ENCODE data around the gene GNG3.
"Not testable (repeated sequence)": the region's sequence is repeated elsewhere in the genome, so short reads cannot be mapped to it uniquely, and the experiment has no call there.

The GNG3 gene

DNA sequence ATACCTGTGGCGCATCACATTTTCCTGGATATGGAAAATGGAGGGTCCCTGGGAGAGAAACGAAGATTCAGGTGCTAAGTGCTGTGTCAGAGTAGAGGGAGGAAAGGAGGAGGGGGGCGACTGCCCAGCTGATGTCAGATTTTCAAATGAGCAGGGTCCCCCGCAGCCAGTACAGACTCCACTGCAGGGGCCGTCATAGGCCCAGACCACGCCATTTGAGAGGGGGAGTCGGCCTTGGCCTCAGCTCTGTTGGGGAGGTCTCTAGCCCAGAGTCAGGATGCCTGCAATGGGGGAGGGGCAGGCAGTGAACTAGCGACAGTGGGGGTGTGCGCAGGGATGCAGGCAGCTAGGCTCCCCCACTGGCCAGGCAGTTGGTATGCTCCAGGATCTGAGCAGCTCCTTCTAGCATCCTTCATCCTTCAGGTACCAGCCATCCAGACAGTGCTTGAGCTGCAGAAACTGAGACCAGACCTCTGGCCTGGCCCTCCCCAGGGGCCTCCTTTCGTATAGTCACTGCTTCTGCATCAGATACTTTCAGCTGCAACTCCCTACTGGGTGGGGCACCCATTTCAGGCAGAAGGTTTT lies at the start of gene GNG3, which contains the start of gene BSCL2:
Gene GNG3, plus strand, starts transcription at position 400 of the 585 bp plus-strand sequence. CDS start 620 bp downstream, outside the sequence.
Gene BSCL2, minus strand, starts transcription at position 148 of the 585 bp plus-strand sequence. CDS start 229 bp downstream, outside the sequence.
- in situ Hi-C loops (cut with MboI; ENCODE audit: low sequenced_read_pairs): no loop called here

GRCh38 chr11:62664405-62665074 lies 42.9 kb upstream of the GNG3 start:
- in situ Hi-C loops (cut with MboI; ENCODE audit: low sequenced_read_pairs): no loop called here

DNA sequence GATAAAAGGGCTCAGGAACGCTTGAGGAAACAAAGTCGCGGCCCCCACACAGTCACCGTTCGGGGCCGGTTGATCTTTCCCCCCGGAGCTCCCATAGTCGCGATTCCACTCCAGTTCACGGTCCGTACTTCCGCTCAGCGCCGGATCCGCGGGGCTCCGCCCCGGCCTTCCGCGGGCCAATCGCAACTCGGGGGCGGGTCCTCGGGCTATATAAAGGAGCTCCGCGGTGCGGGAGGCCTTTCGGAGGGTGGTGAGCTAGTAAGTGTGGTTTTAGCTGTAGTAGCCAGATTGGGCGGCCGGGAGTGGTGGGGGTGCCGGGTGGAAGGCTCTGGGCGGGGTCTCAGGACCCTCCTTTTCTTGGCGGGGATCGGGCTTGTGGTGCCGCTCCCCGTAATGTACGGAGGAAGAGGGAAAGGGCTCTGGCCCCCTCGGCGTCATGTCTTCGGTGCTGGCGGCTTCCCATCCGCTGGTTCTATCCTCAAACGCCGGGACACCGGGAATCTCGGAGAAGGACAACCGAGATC lies 42.3 kb upstream of the GNG3 start, which contains the start of the genes C11orf98 and CSKMT:
Gene C11orf98, minus strand, starts transcription at position 136 of the 524 bp plus-strand sequence. Its CDS starts 41 bp downstream, at position 95.
Gene CSKMT, plus strand, starts transcription at position 238 of the 524 bp plus-strand sequence. CDS start 568 bp downstream, outside the sequence.
- in situ Hi-C loops (cut with MboI; ENCODE audit: low sequenced_read_pairs): no loop called here

- in situ Hi-C loops (cut with MboI; ENCODE audit: low sequenced_read_pairs): no loop called here
These were observed 41.7 kb upstream of the GNG3 start for GRCh38 chr11:62665599-62666258.

- in situ Hi-C loops (cut with MboI; ENCODE audit: low sequenced_read_pairs): no loop called here
These were observed 41.1 kb upstream of the GNG3 start for GRCh38 chr11:62666259-62666926.

- in situ Hi-C loops (cut with MboI; ENCODE audit: low sequenced_read_pairs): no loop called here
These were observed 40.0 kb upstream of the GNG3 start for GRCh38 chr11:62667460-62667859.

GRCh38 chr11:62669420-62670161 lies 37.9 kb upstream of the GNG3 start:
- in situ Hi-C loops (cut with MboI; ENCODE audit: low sequenced_read_pairs): no loop called here

- in situ Hi-C loops (cut with MboI; ENCODE audit: low sequenced_read_pairs): no loop called here
These were observed 36.3 kb upstream of the GNG3 start for GRCh38 chr11:62671236-62671607.

GRCh38 chr11:62671608-62672389 lies 35.7 kb upstream of the GNG3 start, which contains the start of the genes LBHD1 and UQCC3:
Gene LBHD1 (minus strand): TSS chr11:62672267. CDS start chr11:62670031, 2,236 bp downstream.
Gene UQCC3 (plus strand): TSS chr11:62671673. CDS start chr11:62671746, 73 bp downstream.
- in situ Hi-C loops (cut with MboI; ENCODE audit: low sequenced_read_pairs): no loop called here

DNA sequence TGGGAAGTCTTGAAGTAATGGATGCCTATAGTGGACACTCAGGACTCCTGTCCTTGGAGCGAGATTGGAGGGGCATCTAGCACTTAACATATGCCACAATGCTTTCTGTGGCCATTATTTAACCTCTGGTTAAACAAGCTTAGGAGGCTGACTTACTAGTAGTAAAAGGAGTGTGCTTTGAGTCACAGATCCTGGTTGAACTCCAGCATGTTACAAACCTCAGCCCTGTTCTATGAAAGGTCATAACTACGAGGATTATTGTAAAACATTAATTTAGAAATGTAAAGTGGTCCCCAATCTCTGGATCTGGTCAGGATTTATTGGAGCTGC lies 34.3 kb upstream of the GNG3 start:
- in situ Hi-C loops (cut with MboI; ENCODE audit: low sequenced_read_pairs): no loop called here

DNA sequence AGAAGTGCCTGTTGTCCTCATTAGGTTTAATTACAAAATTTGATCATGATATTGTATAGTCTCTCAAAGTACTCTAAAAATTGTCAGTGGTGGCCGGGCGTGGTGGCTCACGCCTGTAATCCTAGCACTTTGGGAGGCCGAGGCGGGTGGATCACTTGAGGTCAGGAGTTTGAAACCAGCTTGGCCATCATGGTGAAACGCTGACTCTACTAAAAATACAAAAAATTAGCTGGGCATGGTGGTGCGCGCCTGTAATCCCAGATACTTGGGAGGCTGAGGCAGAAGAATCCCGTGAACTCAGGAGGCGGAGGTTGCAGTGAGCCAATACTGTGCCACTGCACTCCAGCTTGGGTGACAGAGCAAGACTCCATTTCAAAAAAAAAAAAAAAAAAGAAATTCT lies 32.1 kb upstream of the GNG3 start:
- in situ Hi-C loops (cut with MboI; ENCODE audit: low sequenced_read_pairs): not testable (repeated sequence)

DNA sequence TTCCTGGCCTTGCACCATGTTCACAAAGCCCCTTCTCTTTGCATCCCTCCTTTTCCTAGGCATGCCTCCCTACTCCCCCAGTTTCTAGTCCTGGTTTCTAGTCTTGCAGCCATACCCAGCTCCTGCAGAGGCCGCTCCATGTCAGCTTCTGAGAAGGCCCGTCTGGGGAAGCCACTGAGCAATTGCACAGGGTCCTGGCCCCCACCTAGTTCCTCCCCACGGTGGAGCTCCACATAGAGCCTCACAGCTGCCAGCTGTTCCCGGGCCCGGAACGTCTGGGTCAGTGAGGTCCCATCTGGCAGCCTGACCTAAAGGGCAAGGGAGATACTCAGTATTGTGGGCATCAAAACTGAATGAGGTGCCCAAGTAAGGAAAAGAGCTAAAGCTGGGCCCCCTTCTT lies 30.8 kb upstream of the GNG3 start:
- in situ Hi-C loops (cut with MboI; ENCODE audit: low sequenced_read_pairs): no loop called here

DNA sequence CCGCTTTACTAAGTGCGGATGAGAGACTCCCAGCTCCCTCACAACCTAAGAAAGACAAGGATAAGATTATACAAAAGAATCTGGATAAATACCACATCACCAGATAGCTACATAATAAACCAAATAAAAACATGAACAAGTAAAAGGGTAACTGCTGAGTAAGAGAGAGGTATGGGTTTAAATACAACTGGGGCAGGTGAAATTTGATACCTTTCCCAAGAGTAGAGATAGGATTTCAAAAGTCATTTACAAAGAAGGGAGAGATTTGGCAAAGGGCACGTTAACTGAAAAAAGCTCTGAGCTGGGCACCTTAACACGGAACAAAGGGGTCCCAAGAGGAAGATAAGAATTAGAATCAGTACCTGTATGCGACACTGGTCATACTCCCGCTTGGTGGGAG lies 30.3 kb upstream of the GNG3 start:
- in situ Hi-C loops (cut with MboI; ENCODE audit: low sequenced_read_pairs): no loop called here

DNA sequence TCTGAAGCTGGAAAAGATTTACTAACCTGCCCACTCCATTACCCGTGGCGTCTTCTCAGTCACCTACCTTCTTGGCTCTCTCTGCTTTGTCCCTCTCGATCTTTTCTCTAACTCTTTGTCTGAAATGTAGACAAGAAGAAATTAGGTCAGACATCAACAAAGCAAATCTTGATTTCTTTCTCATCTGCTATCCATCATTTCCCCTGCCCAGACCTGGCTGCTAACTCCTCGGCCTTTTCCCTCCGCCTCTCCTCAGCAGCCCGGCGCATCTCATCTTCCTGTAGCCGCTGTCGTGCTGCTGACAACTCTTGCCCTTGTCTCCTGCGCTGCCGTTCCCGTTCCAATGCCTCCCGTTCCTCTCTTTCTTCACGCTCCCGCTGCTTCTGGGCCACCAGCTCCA lies 29.8 kb upstream of the GNG3 start:
- in situ Hi-C loops (cut with MboI; ENCODE audit: low sequenced_read_pairs): no loop called here

GRCh38 chr11:62678433-62678769 lies 29.1 kb upstream of the GNG3 start:
- in situ Hi-C loops (cut with MboI; ENCODE audit: low sequenced_read_pairs): no loop called here

GRCh38 chr11:62678770-62679696 lies 28.4 kb upstream of the GNG3 start, which contains the start of gene UBXN1:
Gene UBXN1 (minus strand): TSS chr11:62679073. CDS start chr11:62678923, 150 bp downstream.
- in situ Hi-C loops (cut with MboI; ENCODE audit: low sequenced_read_pairs): no loop called here

GRCh38 chr11:62680825-62681240 lies 26.6 kb upstream of the GNG3 start:
- in situ Hi-C loops (cut with MboI; ENCODE audit: low sequenced_read_pairs): no loop called here

- in situ Hi-C loops (cut with MboI; ENCODE audit: low sequenced_read_pairs): no loop called here
These were observed 25.0 kb upstream of the GNG3 start for GRCh38 chr11:62682518-62682917.

All from HL-60/S4 (cell line).